Measurements from ENCODE around the gene KRT2.

- TF ChIP-seq CTCF (conservative IDR thresholded peaks at IDR 0.05 in 1 of 2, IDR thresholded peaks at IDR 0.05 in 1 of 2; ENCODE audit: extremely low read depth in 1 of 2, insufficient read depth in 1 of 2, low read depth in 1 of 2, low read length in 2 of 2) (no peak), EZH2 (IDR thresholded peaks at IDR 0.05; ENCODE audit: borderline replicate concordance, low read length) (no peak)
Measured at GRCh38 chr12:52633383-52633782, 18.6 kb downstream of the KRT2 start.

Data from mammary epithelial cell (primary cell).